ENCODE measurements around the gene DNAJC17.

Gene DNAJC17

GRCh38 chr15:40829115-40829514, 21.8 kb upstream of the DNAJC17 start:
- no peak for DNase-seq

- no peak for DNase-seq
Observed at GRCh38 chr15:40828447-40829036, 21.3 kb upstream of the DNAJC17 start, which contains the start of gene PPP1R14D. Gene PPP1R14D (minus strand): TSS chr15:40828708. CDS start chr15:40828641, 67 bp downstream.

- DNase-seq = no peak
Observed at GRCh38 chr15:40826423-40827075, 19.3 kb upstream of the DNAJC17 start.

GRCh38 chr15:40825661-40826422, 18.6 kb upstream of the DNAJC17 start:
- DNase-seq = no peak

- no peak for DNase-seq
Observed at GRCh38 chr15:40823572-40824343, 16.5 kb upstream of the DNAJC17 start.

- DNase-seq = no peak
Observed at GRCh38 chr15:40821195-40821594, 13.9 kb upstream of the DNAJC17 start.

GRCh38 chr15:40819048-40819447, 11.8 kb upstream of the DNAJC17 start:
- no peak for DNase-seq

GRCh38 chr15:40815042-40815698, 7.9 kb upstream of the DNAJC17 start:
- DNase-seq = no peak

GRCh38 chr15:40812721-40813425, 5.6 kb upstream of the DNAJC17 start:
- no peak for DNase-seq

- no peak for DNase-seq
Observed at GRCh38 chr15:40808861-40809450, 1.7 kb upstream of the DNAJC17 start.

GRCh38 chr15:40807888-40808461, 702 bp upstream of the DNAJC17 start:
- DNase-seq = no peak

- no peak for DNase-seq
Observed at GRCh38 chr15:40806672-40807027, 623 bp downstream of the DNAJC17 start.

- no peak for DNase-seq
Observed at GRCh38 chr15:40803688-40804087, 3.6 kb downstream of the DNAJC17 start.

GRCh38 chr15:40803076-40803475, 4.2 kb downstream of the DNAJC17 start:
- DNase-seq = no peak

GRCh38 chr15:40799523-40799922, 7.8 kb downstream of the DNAJC17 start:
- no peak for DNase-seq

GRCh38 chr15:40796512-40796911, 10.8 kb downstream of the DNAJC17 start:
- no peak for DNase-seq

- no peak for DNase-seq
Observed at GRCh38 chr15:40796041-40796440, 11.2 kb downstream of the DNAJC17 start.

- DNase-seq = no peak
Observed at GRCh38 chr15:40793216-40793989, 13.9 kb downstream of the DNAJC17 start.

GRCh38 chr15:40792394-40792793, 14.9 kb downstream of the DNAJC17 start:
- DNase-seq = no peak

- no peak for DNase-seq
Observed at GRCh38 chr15:40790718-40791117, 16.6 kb downstream of the DNAJC17 start.

GRCh38 chr15:40789999-40790398, 17.3 kb downstream of the DNAJC17 start:
- no peak for DNase-seq

Measured in CD4-positive, alpha-beta T cell treated with Interferon alpha-2 for 1 hour (primary cell).